DND-41 (cell line): ENCODE data around the gene TP73.

Source experiments
- CTCF ChIP-seq: IDR thresholded peaks from 2 replicates; pipeline ENCODE4 v1.5.1; 2012; ENCODE audit warnings: borderline replicate concordance, low read length, moderate library complexity, mild to moderate bottlenecking; ENCODE audit not compliant: poor library complexity, severe bottlenecking; ENCODE audit errors: extremely low read depth
- EZH2 ChIP-seq: IDR thresholded peaks from 3 replicates; pipeline ENCODE4 v1.6.1; 2012; ENCODE audit warnings: borderline replicate concordance, low read depth, mild to moderate bottlenecking, moderate library complexity, low read length, inconsistent platforms; ENCODE audit not compliant: severe bottlenecking

GRCh38 chr1:3631320-3632260 lies 20.7 kb upstream of the TP73 start:
- TF ChIP-seq CTCF = no peak
- no peak for TF ChIP-seq EZH2
